Nephron (organoid): ENCODE data around the gene SLCO2B1.

ENCODE experiments used
- H3K27ac Mint-ChIP-seq, 3 experiments: 2 replicates each; pipeline ENCODE4 v1.8.0; 2020; ENCODE audit warnings: mixed read lengths in 3 of 3, mild to moderate bottlenecking in 2 of 3, moderate library complexity in 1 of 3
- H3K27me3 Mint-ChIP-seq: 2 replicates; pipeline ENCODE4 v1.8.0; 2021; ENCODE audit warnings: low read depth, mild to moderate bottlenecking, moderate library complexity, mixed read lengths
- H3K36me3 Mint-ChIP-seq: 2 replicates; pipeline ENCODE4 v1.8.0; 2020; ENCODE audit warnings: low read depth, mixed read lengths
- H3K4me1 Mint-ChIP-seq: 2 replicates; pipeline ENCODE4 v1.8.0; 2020; ENCODE audit warnings: mixed read lengths
- H3K4me3 Mint-ChIP-seq, 3 experiments: 2 replicates each; pipeline ENCODE4 v1.8.0; 2020; ENCODE audit warnings: mild to moderate bottlenecking in 3 of 3, mixed read lengths in 3 of 3, moderate library complexity in 2 of 3
- H3K9me3 Mint-ChIP-seq: 2 replicates; pipeline ENCODE4 v1.8.0; 2020; ENCODE audit warnings: mixed read lengths
- CTCF ChIP-seq, 3 experiments: fragments of 200-600 bp; sonication (generic); IDR thresholded peaks; one replicate each; pipeline ENCODE4 v1.5.0; 2021; ENCODE audit warnings: antibody characterized with exemption in 3 of 3; ENCODE audit not compliant: unreplicated experiment in 3 of 3

The SLCO2B1 gene

GRCh38 chr11:75203138-75203537, 52.2 kb downstream of the SLCO2B1 start:
- H3K4me3 Mint-ChIP-seq: no peak overlapping the region

GRCh38 chr11:75203641-75204011, 52.7 kb downstream of the SLCO2B1 start:
- Mint-ChIP-seq H3K27me3 (peaks cover 28% of the 10 kb centered on the region), H3K36me3 (no peaks in the 10 kb centered on the region), H3K4me1 (peaks cover 25% of the 10 kb centered on the region), H3K9me3 (no peaks in the 10 kb centered on the region), H3K4me3 (no peak overlapping the region), H3K27ac (no peak overlapping the region)
- no peak for TF ChIP-seq CTCF (IDR thresholded peaks at IDR 0.05; ENCODE audit: unreplicated experiment in 3 of 3)

More at GRCh38 chr11:75203138-75203537, 52.2 kb downstream of the SLCO2B1 start:
- no peak for TF ChIP-seq CTCF (IDR thresholded peaks at IDR 0.05; ENCODE audit: unreplicated experiment in 3 of 3)
- Mint-ChIP-seq H3K27ac (no peak overlapping the region), H3K4me1 (peaks cover 27% of the 10 kb centered on the region), H3K9me3 (no peaks in the 10 kb centered on the region), H3K27me3 (peaks cover 28% of the 10 kb centered on the region), H3K36me3 (no peaks in the 10 kb centered on the region)

GRCh38 chr11:75204012-75204674, 53.2 kb downstream of the SLCO2B1 start:
- Mint-ChIP-seq H3K4me3 (no peak overlapping the region), H3K27me3 (peaks cover 28% of the 10 kb centered on the region), H3K9me3 (no peaks in the 10 kb centered on the region), H3K4me1 (peaks cover 20% of the 10 kb centered on the region), H3K36me3 (no peaks in the 10 kb centered on the region), H3K27ac (no peak overlapping the region)
- no peak for TF ChIP-seq CTCF (IDR thresholded peaks at IDR 0.05; ENCODE audit: unreplicated experiment in 3 of 3)

GRCh38 chr11:75204685-75205563, 54.0 kb downstream of the SLCO2B1 start:
- H3K27ac Mint-ChIP-seq: no peak overlapping the region
- TF ChIP-seq CTCF (IDR thresholded peaks at IDR 0.05; ENCODE audit: unreplicated experiment in 3 of 3): peak; percentile 74 to 87 (median 83)
- H3K4me1 Mint-ChIP-seq: peaks cover 12% of the 10 kb centered on the region
- no peak overlapping the region for H3K4me3 Mint-ChIP-seq
- H3K27me3 Mint-ChIP-seq: peaks cover 28% of the 10 kb centered on the region
- H3K36me3 Mint-ChIP-seq: no peaks in the 10 kb centered on the region
- no peaks in the 10 kb centered on the region for H3K9me3 Mint-ChIP-seq

GRCh38 chr11:75205564-75206020, 54.7 kb downstream of the SLCO2B1 start:
- Mint-ChIP-seq H3K9me3 (no peaks in the 10 kb centered on the region), H3K4me1 (peaks cover 9% of the 10 kb centered on the region), H3K27ac (no peak overlapping the region), H3K4me3 (no peak overlapping the region), H3K27me3 (peaks cover 28% of the 10 kb centered on the region), H3K36me3 (no peaks in the 10 kb centered on the region)
- no peak for TF ChIP-seq CTCF (IDR thresholded peaks at IDR 0.05; ENCODE audit: unreplicated experiment in 3 of 3)
